ENCODE data around the gene KLHL29.

GRCh38 chr2:23585273-23586170 lies 200.5 kb downstream of the KLHL29 start:
- TF ChIP-seq CTCF (IDR thresholded peaks at IDR 0.05 in 8 of 11, conservative IDR thresholded peaks at IDR 0.05 in 3 of 11) (no peak), POLR2A (IDR thresholded peaks at IDR 0.05) (no peak)
